H1 (cell line): ENCODE results near the gene HM13. TPM values are rescaled to one million over a fixed set of nuclear protein-coding genes. Genes with fewer than 3 reads are reported as not detected.
A peak's percentile ranks its signal among the peaks of the same experiment; 100 is the strongest.

ENCODE experiments used
- CTCF ChIA-PET: fragments of 300-600 bp; sonication (Branson Sonifier 250); formaldehyde crosslinking; loops from one replicate; lab custom pipeline; 2021; ENCODE audit not compliant: partially characterized antibody; lab: Charles Lee
- POLR2A ChIA-PET: fragments of 300-600 bp; sonication (Branson Sonifier 250); formaldehyde crosslinking; loops from one replicate; lab custom pipeline; 2021; ENCODE audit warnings: inconsistent platforms; ENCODE audit not compliant: partially characterized antibody; lab: Charles Lee
- DNase-seq, 2 experiments: peaks; one replicate each; pipeline versions ENCODE4 v3.0.0 to v3.0.0-alpha.2; 2010 to 2022; ENCODE audit warnings: low spot score in 2 of 2, low read depth in 1 of 2, mixed read lengths in 1 of 2
- FAIRE-seq: peaks from 2 replicates; lab custom pipeline; 2011; peaks lifted over from hg19 to GRCh38; lab: Jason Lieb, UNC
- H2AFZ ChIP-seq: 2 replicates; pipeline ENCODE4 v1.8.1; 2012; ENCODE audit warnings: low read length, inconsistent platforms
- H2AK5ac ChIP-seq: 2 replicates; pipeline ENCODE4 v1.6.1; 2013; ENCODE audit warnings: low read depth, low read length
- H2BK120ac ChIP-seq: replicated peaks from 2 replicates; pipeline ENCODE3; 2013; ENCODE audit warnings: low read depth, low read length, inconsistent platforms
- H2BK12ac ChIP-seq: 2 replicates; pipeline ENCODE4 v1.6.1; 2013; ENCODE audit warnings: low read depth, low read length
- H2BK15ac ChIP-seq: 2 replicates; pipeline ENCODE4 v1.6.1; 2013; ENCODE audit warnings: low read length
- H2BK20ac ChIP-seq: 2 replicates; pipeline ENCODE4 v1.6.1; 2013; ENCODE audit warnings: low read length
- H2BK5ac ChIP-seq: 2 replicates; pipeline ENCODE4 v1.6.1; 2013; ENCODE audit warnings: low read depth, low read length
- H3K14ac ChIP-seq: 2 replicates; pipeline ENCODE4 v1.6.1; 2013; ENCODE audit warnings: inconsistent platforms; ENCODE audit not compliant: insufficient read length
- H3K18ac ChIP-seq: 2 replicates; pipeline ENCODE4 v1.6.1; 2013; ENCODE audit warnings: low read length; ENCODE audit errors: extremely low read depth
- H3K23ac ChIP-seq: 2 replicates; pipeline ENCODE4 v1.6.1; 2013; ENCODE audit warnings: inconsistent platforms; ENCODE audit not compliant: insufficient read length
- H3K23me2 ChIP-seq: 2 replicates; pipeline ENCODE4 v1.6.1; 2013; ENCODE audit warnings: low read depth, low read length
- H3K27ac ChIP-seq: 2 replicates; pipeline ENCODE4 v1.6.1; 2011; ENCODE audit warnings: low read depth, low read length, inconsistent platforms
- H3K27me3 ChIP-seq, 4 experiments: replicated peaks in 1 of 4; 1 replicate in 1 of 4; 2 replicates in 3 of 4; pipeline versions ENCODE4 v1.6.1 to v1.8.1; 2011 to 2013; ENCODE audit warnings: low read length in 3 of 4, mild to moderate bottlenecking in 3 of 4, inconsistent platforms in 2 of 4, mixed read lengths in 2 of 4, moderate library complexity in 1 of 4; ENCODE audit not compliant: control insufficient read depth in 3 of 4, insufficient read depth in 3 of 4; ENCODE audit errors: extremely low read depth in 1 of 4
- H3K36me3 ChIP-seq, 4 experiments: 2 replicates each; pipeline versions ENCODE4 v1.6.1 to v1.8.1; 2011 to 2013; ENCODE audit warnings: mild to moderate bottlenecking in 4 of 4, low read length in 3 of 4, moderate library complexity in 2 of 4, control low read depth in 1 of 4, inconsistent platforms in 1 of 4; ENCODE audit not compliant: insufficient read depth in 4 of 4, control insufficient read depth in 2 of 4
- H3K4ac ChIP-seq: replicated peaks from 2 replicates; pipeline ENCODE3; 2013; ENCODE audit warnings: low read length, low read depth, mixed read lengths, inconsistent platforms; ENCODE audit not compliant: insufficient read length
- H3K4me1 ChIP-seq, 4 experiments: replicated peaks in 1 of 4; 1 replicate in 1 of 4; 2 replicates in 3 of 4; pipeline versions ENCODE4 v1.6.1 to v1.8.1; 2011 to 2013; ENCODE audit warnings: low read length in 3 of 4, inconsistent platforms in 2 of 4, mixed read lengths in 1 of 4; ENCODE audit not compliant: insufficient read depth in 4 of 4, control insufficient read depth in 3 of 4
- H3K4me2 ChIP-seq, 2 experiments: 2 replicates each; pipeline versions ENCODE4 v1.6.1 to v1.8.1; 2011 to 2013; ENCODE audit warnings: low read depth in 2 of 2, low read length in 2 of 2, control low read depth in 1 of 2, inconsistent platforms in 1 of 2, mild to moderate bottlenecking in 1 of 2; ENCODE audit not compliant: insufficient read depth in 1 of 2
- H3K4me3 ChIP-seq, 4 experiments: fragments of 200-600, 300-600 bp in 1 of 4; sonication (generic), shearing (Covaris generic), sonication (Bioruptor Twin) in 1 of 4; 2 replicates each; pipeline versions ENCODE4 v1.5.1 to v1.8.1; 2011 to 2016; ENCODE audit warnings: low read length in 4 of 4, low read depth in 3 of 4, control low read depth in 2 of 4, inconsistent platforms in 2 of 4, mild to moderate bottlenecking in 2 of 4, mixed read lengths in 1 of 4, moderate library complexity in 1 of 4; ENCODE audit not compliant: insufficient read depth in 2 of 4; ENCODE audit errors: extremely low read depth in 1 of 4
- H3K56ac ChIP-seq: replicated peaks from 2 replicates; pipeline ENCODE3; 2013; ENCODE audit warnings: low read depth, mild to moderate bottlenecking, mixed read lengths, low read length, inconsistent platforms; ENCODE audit not compliant: insufficient read length
- H3K79me1 ChIP-seq: 2 replicates; pipeline ENCODE4 v1.6.1; 2013; ENCODE audit warnings: low read depth, low read length, control low read depth
- H3K79me2 ChIP-seq, 2 experiments: 2 replicates each; pipeline versions ENCODE4 v1.6.1 to v1.8.1; 2012 to 2013; ENCODE audit warnings: low read length in 2 of 2, mild to moderate bottlenecking in 2 of 2, inconsistent platforms in 1 of 2; ENCODE audit not compliant: insufficient read depth in 2 of 2, control insufficient read depth in 1 of 2
- H3K9ac ChIP-seq, 4 experiments: replicated peaks in 1 of 4; 1 replicate in 1 of 4; 2 replicates in 3 of 4; pipeline versions ENCODE4 v1.6.1 to v1.8.1; 2011 to 2013; ENCODE audit warnings: low read depth in 3 of 4, low read length in 3 of 4, control low read depth in 2 of 4, mild to moderate bottlenecking in 2 of 4, moderate library complexity in 2 of 4, inconsistent platforms in 1 of 4; ENCODE audit errors: extremely low read depth in 1 of 4
- H3K9me3 ChIP-seq, 2 experiments: 2 replicates each; pipeline versions ENCODE4 v1.6.1 to v1.8.1; 2012 to 2013; ENCODE audit warnings: mild to moderate bottlenecking in 2 of 2, moderate library complexity in 2 of 2, control low read depth in 1 of 2, inconsistent platforms in 1 of 2, low read depth in 1 of 2, low read length in 1 of 2, mixed read lengths in 1 of 2; ENCODE audit not compliant: insufficient read depth in 2 of 2
- H4K20me1 ChIP-seq, 2 experiments: replicated peaks in 1 of 2; 2 replicates each; pipeline versions ENCODE3 to v1.8.1; 2011 to 2013; ENCODE audit warnings: inconsistent platforms in 2 of 2, low read length in 2 of 2, mild to moderate bottlenecking in 1 of 2; ENCODE audit not compliant: insufficient read depth in 2 of 2, control insufficient read depth in 1 of 2
- H4K5ac ChIP-seq: 2 replicates; pipeline ENCODE4 v1.6.1; 2013; ENCODE audit warnings: low read length, low read depth, mixed read lengths, inconsistent platforms; ENCODE audit not compliant: insufficient read length
- H4K8ac ChIP-seq: 2 replicates; pipeline ENCODE4 v1.8.0; 2013; ENCODE audit warnings: mild to moderate bottlenecking, moderate library complexity, low read length, inconsistent platforms; ENCODE audit not compliant: insufficient read depth; ENCODE audit errors: extremely low read depth
- H4K91ac ChIP-seq: replicated peaks from 2 replicates; pipeline ENCODE3; 2013; ENCODE audit warnings: low read length, mixed read lengths, inconsistent platforms; ENCODE audit not compliant: insufficient read length
- MAFK ChIP-seq: IDR thresholded peaks from 2 replicates; pipeline ENCODE4 v1.6.1; 2012; ENCODE audit warnings: low read depth, mild to moderate bottlenecking, improper control_type of control experiment, low read length
- RAD21 ChIP-seq, 2 experiments: IDR thresholded peaks in 1 of 2; conservative IDR thresholded peaks in 1 of 2; 2 replicates each; pipeline ENCODE4 v1.6.1; 2011; ENCODE audit warnings: low read depth in 2 of 2, low read length in 2 of 2, improper control_type of control experiment in 1 of 2, inconsistent platforms in 1 of 2, mild to moderate bottlenecking in 1 of 2, moderate library complexity in 1 of 2
- SP4 ChIP-seq: IDR thresholded peaks from 2 replicates; pipeline ENCODE4 v1.6.1; 2012; ENCODE audit warnings: low read length, inconsistent platforms
- WGBS, 2 experiments: shearing (Covaris generic) in 1 of 2; methylation state at CpG; one replicate each; pipeline versions ENCODE4 v1.1.6 to v1.1.7; 2013 to 2015; ENCODE audit warnings: low lambda C conversion rate in 2 of 2, mixed read lengths in 2 of 2, inconsistent platforms in 1 of 2, low coverage in 1 of 2, missing lambda C conversion rate in 1 of 2; ENCODE audit not compliant: insufficient replicate concordance in 2 of 2, insufficient coverage in 1 of 2, insufficient read length in 1 of 2; ENCODE audit errors: extremely low coverage in 1 of 2, missing lambda C conversion rate in 1 of 2; 5-methylcytosine and 5-hydroxymethylcytosine counted together
- polyA plus RNA-seq, 7 experiments: library from polyadenylated mRNA; depleted of rRNA in 3 of 7; stranded (reverse) in 5 of 7; unstranded in 2 of 7; fragments of >200 nt in 5 of 7; fragments of 200-250 nt in 2 of 7; gene quantifications; 1 replicate in 5 of 7; 2 replicates in 1 of 7; 4 replicates in 1 of 7; pipeline versions ENCODE4 v1.2.1 to v1.2.3, GENCODE V29; 2011 to 2013; ENCODE audit warnings: missing spikeins in 2 of 7, mixed read lengths in 2 of 7
- total RNA-seq: library from RNA; stranded (reverse); fragmentation: NEBNext Ultra II Directional; extraction: Animal tissue kit (Norgen Biotek cat#: 25700); gene quantifications from 2 replicates; pipeline ENCODE4 v1.2.1, GENCODE V29; 2021
- TF ChIP-seq, protein P1 (sequence below), 3 experiments: IDR thresholded peaks; 1 replicate in 2 of 3; 2 replicates in 1 of 3; pipeline versions ENCODE4 v1.5.1 to v1.6.1; 2011; ENCODE audit warnings: low read length in 3 of 3, mild to moderate bottlenecking in 3 of 3, inconsistent platforms in 2 of 3, low read depth in 1 of 3, moderate library complexity in 1 of 3; ENCODE audit not compliant: insufficient read depth in 1 of 3; ENCODE audit errors: control extremely low read depth in 1 of 3

HM13 gene
- total and polyA plus RNA-seq, 2 of the 8 experiments (the other 6 are each of a cell fraction or from before 2014, with no cell fraction given), result 118 to 183 TPM

DNA sequence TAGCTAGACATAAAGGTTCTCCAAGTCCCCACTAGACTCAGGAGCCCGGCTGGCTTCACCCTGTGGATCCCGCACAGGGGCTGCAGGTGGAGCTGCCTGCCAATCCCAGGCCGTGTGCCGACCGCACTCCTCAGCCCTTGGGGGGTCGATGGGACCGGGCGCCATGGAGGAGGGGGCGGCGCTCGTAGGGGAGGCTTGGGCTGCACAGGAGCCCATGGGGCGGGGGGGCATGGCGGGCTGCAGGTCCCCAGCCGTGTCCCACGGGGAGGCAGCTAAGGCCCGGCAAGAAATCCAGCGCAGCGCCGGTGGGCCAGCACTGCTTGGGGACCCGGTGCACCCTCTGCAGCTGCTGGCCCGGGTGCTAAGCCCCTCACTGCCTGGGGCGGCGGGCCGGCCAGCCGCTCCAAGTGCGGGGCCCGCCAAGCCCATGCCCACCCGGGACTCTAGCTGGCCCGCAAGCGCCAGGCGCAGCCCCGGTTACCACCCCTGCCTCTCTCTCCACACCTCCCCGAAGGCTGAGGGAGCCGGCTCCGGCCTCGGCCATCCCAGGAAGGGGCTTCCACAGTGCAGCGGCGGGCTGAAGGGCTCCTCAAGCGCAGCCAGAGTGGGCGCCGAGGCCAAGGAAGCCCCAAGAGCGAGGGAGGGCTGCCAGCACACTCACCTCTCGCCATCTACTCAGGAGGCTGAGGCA, 64.4 kb downstream of the HM13 start:
- Histone ChIP-seq H3K9ac (no peak overlapping the region), H3K79me2 (0 out of 4 replicates have a peak, but pooled peaks cover 0 to 2% of the 10 kb centered on the region in 2 experiments), H3K4me2 (no peak overlapping the region), H3K36me3 (no peaks in the 10 kb centered on the region), H3K9me3 (no peaks in the 10 kb centered on the region), H4K20me1 (no peaks in the 10 kb centered on the region), H3K79me1 (no peaks in the 10 kb centered on the region), H2BK12ac (no peak overlapping the region), H2BK5ac (no peak overlapping the region), H3K27ac (no peak overlapping the region), H4K91ac (peak overlapping the region; percentile 90), H2BK15ac (no peak overlapping the region; the same call in 1 of the 2 replicates), H3K27me3 (no peaks in the 10 kb centered on the region), H2BK20ac (no peak overlapping the region), H3K14ac (no peak overlapping the region), H3K23ac (no peak overlapping the region), H2AFZ (no peak overlapping the region), H3K23me2 (no peaks in the 10 kb centered on the region; the same call in 1 of the 2 replicates), H3K4ac (no peak overlapping the region), H3K18ac (0 out of 2 replicates have a peak overlapping the region, but pooled peaks have one; percentile 64), H3K4me1 (peaks cover 12 to 17% (median 14%) of the 10 kb centered on the region in 4 experiments), H2BK120ac (no peak overlapping the region)
- DNase-seq, result peak in 1 of 2 experiments; percentile 60
- 89% methylated on average over 36 of the region's 43 CpGs; no CpG with 5 or more reads in 1 of the 2 experiments for WGBS, 2 experiments
- no peak for FAIRE-seq
- CTCF ChIA-PET, result interaction anchor here (0.6 to 30.5 kb wide), 11 partner anchors 8 to 145 kb away, joined by 3 to 1559 read pairs (median 8); partner anchors contain the start of gene ID1
- TF ChIP-seq, protein P1, sequence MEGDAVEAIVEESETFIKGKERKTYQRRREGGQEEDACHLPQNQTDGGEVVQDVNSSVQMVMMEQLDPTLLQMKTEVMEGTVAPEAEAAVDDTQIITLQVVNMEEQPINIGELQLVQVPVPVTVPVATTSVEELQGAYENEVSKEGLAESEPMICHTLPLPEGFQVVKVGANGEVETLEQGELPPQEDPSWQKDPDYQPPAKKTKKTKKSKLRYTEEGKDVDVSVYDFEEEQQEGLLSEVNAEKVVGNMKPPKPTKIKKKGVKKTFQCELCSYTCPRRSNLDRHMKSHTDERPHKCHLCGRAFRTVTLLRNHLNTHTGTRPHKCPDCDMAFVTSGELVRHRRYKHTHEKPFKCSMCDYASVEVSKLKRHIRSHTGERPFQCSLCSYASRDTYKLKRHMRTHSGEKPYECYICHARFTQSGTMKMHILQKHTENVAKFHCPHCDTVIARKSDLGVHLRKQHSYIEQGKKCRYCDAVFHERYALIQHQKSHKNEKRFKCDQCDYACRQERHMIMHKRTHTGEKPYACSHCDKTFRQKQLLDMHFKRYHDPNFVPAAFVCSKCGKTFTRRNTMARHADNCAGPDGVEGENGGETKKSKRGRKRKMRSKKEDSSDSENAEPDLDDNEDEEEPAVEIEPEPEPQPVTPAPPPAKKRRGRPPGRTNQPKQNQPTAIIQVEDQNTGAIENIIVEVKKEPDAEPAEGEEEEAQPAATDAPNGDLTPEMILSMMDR (IDR thresholded peaks at IDR 0.05; ENCODE audit: control extremely low read depth in 1 of 3, insufficient read depth in 1 of 3, low read depth in 1 of 3, low read length in 3 of 3), result peak; percentile 25 to 50 (median 25)
- TF ChIP-seq MAFK (no peak), SP4 (no peak), RAD21 (IDR thresholded peaks at IDR 0.05 in 1 of 2, conservative IDR thresholded peaks at IDR 0.05 in 1 of 2; ENCODE audit: low read depth in 2 of 2, low read length in 2 of 2) (peak; percentile 51 to 64)
- TF ChIP-seq, all 59 proteins: peak for 2
- Histone ChIP-seq H4K5ac (no peak overlapping the region), H4K8ac (peak overlapping the region; percentile 37; the same call in 1 of the 2 replicates), H3K4me3 (no peak overlapping the region), H2AK5ac (no peak overlapping the region), H3K56ac (no peak overlapping the region)
- POLR2A ChIA-PET, result interaction anchor here (1.3 to 24.3 kb wide), 6 partner anchors 8 to 127 kb away, joined by 3 to 1033 read pairs (median 22); partner anchors contain the start of gene ID1
